ENCODE measurements around the gene PHACTR3.

Gene PHACTR3

DNA sequence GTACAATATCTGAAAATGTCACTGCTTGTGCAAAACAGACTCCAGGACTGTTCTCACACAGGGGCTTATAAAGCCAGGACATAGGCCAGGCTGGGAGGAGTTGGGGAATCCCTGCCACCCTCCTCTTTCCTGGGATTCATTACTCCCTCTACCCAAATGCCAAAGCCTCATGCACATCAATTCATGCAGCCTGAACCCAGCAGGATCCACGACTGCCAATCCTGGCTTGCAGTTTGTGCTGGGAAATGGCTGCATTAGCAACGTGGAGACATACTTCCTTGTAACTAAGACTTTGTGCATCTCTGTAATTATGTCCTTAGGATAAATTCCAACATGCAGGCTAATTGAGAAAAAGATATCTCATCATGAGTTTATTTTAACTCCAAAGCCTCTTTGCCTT lies 185.3 kb downstream of the PHACTR3 start:
- no peak for DNase-seq (ENCODE audit: low read depth, low spot score)

DNA sequence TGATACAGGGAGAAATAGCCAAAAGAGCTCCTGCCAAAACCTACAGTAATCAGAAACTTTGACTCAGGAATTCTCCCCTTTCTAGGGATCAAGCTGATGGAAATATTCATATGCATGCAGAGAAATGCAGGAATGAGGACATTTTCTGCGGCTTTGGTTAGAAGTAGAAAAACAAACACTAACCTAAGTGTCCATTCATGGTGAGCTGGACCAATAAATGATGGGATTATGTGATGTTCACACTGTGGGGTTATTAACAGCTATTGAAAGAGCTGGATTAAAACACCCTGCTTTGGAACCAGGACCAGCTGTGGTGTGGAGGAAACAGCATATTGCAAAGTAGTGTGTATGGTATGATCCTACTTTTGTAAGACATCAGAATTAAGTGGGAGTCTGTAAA lies 186.0 kb downstream of the PHACTR3 start:
- no peak for DNase-seq (ENCODE audit: low read depth, low spot score)

- DNase-seq (ENCODE audit: low read depth, low spot score): no peak
Measured at GRCh38 chr20:59792300-59792699, 188.0 kb downstream of the PHACTR3 start.

DNA sequence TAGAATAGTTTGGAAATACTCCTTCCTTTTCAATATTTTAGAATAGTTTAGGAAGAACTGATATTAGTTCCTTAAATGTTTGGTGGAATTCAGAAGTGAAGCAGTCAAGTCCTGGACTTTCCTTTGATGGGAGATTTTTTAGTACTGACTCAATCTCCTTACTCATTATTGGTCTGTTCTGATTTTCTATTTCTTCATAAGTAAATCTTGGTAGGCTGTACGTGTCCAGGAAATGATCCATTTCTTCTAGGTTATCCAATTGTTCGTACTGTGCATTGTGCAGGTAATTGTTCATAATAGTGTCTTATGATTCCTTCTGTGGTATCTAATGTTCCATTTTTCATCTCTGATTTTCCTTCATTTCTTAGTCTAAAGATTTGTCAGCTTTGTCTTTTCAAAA lies 190.2 kb downstream of the PHACTR3 start:
- no peak for DNase-seq (ENCODE audit: low read depth, low spot score)

GRCh38 chr20:59800309-59800708 lies 196.0 kb downstream of the PHACTR3 start:
- DNase-seq (ENCODE audit: low read depth, low spot score): no peak

DNA sequence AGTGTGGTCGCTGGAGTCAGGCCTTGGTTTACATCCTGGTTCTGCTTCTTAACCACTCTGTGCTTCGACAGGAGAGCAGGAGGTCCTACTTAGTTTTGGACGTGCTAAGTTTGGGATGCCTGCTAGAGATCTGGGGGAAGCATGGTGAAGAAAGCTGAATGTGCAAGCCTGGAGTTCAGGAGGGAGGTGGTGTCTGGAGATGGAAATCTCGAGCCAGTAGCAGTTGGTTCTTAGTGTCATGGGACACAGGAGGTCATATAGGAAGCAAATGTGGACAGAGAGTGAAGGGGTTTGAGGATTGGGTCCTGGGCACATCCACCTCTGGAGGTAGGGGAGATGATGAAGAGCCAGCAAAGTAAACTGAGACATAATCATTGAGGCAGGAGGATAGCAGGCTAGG lies 197.7 kb downstream of the PHACTR3 start:
- no peak for DNase-seq (ENCODE audit: low read depth, low spot score)

DNA sequence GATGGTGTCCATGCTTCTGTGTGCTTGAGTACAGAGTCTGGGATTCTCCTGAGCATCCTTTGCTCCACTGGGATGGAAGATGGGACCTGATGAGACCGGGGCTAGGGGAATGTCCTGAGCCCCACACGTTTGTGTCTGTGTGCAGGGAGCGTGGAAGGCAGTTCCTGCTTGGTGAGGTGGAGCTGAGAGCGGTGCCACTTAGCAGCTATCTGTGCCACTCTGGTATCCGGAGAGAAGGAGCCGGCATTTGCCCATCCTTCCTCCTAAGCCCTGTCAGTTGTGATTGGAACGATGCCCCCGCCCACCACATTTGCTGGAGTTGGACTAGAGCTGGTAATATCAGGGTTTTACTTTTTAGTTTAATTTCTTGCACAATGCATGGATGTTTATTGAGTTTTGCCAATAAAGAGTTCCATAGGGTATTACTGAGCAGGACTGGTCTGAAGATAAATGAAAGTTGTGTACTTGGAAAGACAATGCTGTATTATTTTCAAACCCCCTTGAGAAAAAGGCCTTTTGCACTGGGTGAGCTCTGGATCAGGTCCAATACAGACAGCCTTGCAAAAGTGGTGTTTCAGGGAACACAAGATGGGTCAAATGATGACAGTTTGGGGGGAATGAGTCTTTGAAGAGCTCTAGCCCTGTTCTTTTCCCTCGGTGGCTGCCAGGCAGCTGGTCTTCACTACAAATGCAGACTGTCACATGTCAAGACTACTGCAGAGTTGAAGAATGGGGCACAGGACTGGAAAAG lies 198.3 kb downstream of the PHACTR3 start:
- no peak for DNase-seq (ENCODE audit: low read depth, low spot score)

GRCh38 chr20:59804347-59804746 lies 200.0 kb downstream of the PHACTR3 start:
- DNase-seq (ENCODE audit: low read depth, low spot score): no peak

- no peak for DNase-seq (ENCODE audit: low read depth, low spot score)
Measured at GRCh38 chr20:59804871-59805665, 200.7 kb downstream of the PHACTR3 start.

DNA sequence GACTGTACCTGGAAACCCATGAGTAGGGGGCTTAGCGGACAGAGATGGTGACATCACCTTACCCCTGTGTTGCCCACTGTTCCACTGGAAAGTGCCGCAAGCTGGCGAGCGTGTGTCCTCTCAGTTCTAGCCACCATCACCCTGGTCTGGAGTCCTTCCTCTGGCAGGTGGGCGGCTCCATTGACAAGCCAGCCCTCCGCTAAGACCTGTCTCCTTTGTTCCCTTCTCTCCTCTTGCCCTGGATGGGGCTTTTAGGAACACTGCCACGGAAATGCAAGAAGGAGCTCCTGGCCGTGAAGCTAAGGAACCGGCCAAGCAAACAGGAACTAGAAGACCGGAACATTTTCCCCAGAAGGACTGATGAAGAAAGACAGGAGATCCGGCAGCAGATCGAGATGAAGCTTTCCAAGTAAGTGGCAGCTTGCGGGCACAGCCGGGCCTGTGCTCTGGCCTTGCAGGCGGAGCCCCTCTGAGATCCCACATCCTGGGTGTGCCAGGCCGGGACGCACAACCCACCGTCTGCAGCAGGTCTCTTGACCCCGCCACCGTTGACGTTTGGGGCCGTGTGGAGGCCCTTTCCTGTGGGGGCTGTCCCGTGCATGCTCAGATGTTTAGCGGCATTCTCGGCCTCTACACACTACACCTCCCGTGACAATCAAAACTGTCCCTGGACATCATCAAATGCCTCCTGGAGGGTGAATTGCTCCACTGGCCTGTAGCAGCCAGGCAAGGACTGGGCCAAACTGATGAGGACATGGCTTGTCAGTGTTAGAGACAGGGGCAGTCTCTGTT lies 201.6 kb downstream of the PHACTR3 start:
- DNase-seq (ENCODE audit: low read depth, low spot score): no peak

DNA sequence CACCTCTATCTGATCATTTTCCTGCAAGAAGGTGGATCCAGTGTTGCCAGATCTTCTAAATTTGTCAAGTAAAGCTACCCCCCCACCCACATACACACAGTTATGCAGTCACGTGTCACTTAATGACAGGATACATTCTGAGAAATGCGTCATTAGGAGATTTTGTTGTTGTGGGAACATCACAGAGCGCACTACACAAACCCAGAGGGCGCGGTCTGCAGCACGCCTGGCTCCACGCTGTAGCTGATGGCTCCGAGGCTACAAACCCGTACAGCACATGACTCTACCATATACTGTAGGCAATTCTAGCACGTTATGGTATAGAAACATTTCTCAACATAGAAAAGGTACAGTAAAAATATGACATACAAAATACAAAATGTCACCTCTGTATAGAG lies 202.2 kb downstream of the PHACTR3 start:
- no peak for DNase-seq (ENCODE audit: low read depth, low spot score)

GRCh38 chr20:59807909-59808728 lies 203.8 kb downstream of the PHACTR3 start:
- DNase-seq (ENCODE audit: low read depth, low spot score): no peak

- DNase-seq (ENCODE audit: low read depth, low spot score): no peak
Measured at GRCh38 chr20:59808729-59809381, 204.5 kb downstream of the PHACTR3 start.

DNA sequence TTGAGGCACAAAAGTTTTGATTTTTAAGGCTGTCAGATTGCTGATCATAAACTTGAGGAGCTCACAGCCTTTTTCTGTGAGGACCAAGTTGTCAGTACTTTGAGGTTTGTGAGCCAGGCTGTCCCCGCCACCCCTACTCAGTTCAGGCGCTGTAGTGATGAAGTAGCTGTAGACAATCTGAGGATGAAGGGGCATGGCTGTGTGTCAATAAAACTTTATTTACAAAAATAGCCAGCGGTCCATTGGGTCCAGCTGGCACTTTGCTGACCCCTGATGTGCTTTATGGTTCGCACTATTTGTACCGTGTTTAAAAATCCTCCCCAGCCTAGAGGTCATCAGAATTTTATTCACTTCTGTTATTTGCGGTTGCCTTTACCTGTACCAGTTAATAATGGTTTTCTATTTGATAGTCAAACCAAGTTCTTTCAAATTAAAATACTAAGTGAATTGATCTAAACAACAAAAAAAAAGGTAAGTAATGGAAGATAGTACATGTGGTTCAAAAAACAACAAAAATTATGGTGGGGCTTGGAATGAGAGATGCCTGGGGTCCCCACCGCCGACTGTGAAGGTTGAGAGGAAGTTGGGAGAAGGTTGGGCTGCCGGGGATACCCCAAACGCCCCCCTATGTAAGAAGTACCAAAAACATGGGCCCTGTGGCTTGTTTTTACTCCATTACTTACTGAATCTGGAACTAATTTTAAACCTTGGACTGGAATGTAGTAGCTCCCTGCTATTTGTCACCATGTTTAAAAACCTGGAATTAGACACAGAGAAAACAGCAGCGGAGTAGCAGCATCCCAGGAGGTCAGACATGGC lies 205.5 kb downstream of the PHACTR3 start:
- DNase-seq (ENCODE audit: low read depth, low spot score): no peak

GRCh38 chr20:59810449-59811187 lies 206.3 kb downstream of the PHACTR3 start:
- DNase-seq (ENCODE audit: low read depth, low spot score): no peak

DNA sequence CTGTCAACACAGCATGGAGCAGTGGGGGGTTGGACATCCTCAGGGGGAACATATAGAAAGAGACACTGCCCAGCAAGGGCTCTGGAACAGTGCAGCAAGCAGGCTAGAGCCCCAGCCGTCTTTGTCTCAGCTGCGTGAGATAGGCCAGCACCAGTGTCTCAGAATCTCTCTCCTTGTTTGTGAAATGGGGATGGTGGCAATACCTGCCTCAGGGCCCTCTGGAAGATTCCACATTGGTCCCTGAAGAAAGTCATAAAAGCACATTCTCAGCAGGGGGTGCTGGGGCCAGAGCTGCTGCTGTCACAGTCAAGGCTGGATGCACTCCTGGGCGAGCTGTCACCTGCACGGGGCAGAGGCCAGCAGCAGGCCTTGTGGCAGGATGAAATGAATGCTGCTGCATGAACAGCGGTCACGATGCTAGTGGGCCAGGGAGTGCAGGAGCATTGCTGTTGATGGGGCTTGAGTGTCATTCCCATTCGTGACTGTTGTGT lies 207.4 kb downstream of the PHACTR3 start:
- DNase-seq (ENCODE audit: low read depth, low spot score): no peak

DNA sequence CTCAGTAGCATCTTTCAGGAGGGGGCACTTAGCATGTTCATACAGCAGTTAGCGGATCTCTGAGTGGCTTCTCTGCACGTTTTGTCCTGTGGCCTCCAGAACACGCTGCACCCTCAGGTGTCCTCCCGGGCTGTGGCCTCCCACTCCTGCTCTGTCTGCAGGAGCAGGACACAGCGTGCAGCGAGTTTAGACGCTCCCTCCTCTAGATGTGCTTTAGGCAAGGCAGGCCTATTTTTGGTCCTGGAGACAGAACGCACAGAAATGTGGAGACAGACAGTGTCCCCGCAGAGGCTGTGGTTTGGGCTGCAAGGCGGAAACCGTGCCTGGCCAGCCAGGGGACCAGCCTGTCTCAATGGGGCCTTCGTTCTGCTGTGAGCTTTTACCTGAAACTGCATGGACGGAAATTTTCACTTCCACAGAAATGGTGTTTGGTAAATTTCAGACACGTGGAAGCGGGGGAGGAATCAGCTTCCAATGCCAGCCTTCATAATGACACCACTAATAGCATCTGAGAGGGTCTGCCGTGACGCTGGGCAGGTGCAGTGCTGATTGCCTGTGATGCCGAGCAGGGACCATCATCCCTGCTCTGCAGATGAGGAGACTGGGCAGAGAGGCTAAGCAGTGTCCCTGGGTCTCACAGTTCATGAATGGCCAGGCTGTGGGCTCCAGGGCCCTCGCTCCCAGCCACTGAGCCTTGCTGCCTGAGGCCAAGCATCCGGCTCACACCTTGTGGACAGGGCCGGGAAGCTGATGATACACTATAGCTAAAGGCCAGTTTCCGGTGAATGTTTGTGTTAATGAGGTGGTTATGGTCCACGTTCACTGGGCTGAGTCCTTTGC lies 208.2 kb downstream of the PHACTR3 start:
- no peak for DNase-seq (ENCODE audit: low read depth, low spot score)
